GM03348 (cell line): ENCODE measurements around the gene CYTH1.

Source experiments
- DNase-seq: peaks from one replicate; pipeline ENCODE4 v3.0.0; 2012; ENCODE audit warnings: low spot score

Gene CYTH1

GRCh38 chr17:78805301-78805700 is 23.2 kb upstream of the CYTH1 start:
- no peak for DNase-seq

GRCh38 chr17:78804777-78805176 is 22.7 kb upstream of the CYTH1 start:
- DNase-seq = no peak

GRCh38 chr17:78803186-78803845 is 21.2 kb upstream of the CYTH1 start:
- DNase-seq = no peak

GRCh38 chr17:78802459-78802858 is 20.4 kb upstream of the CYTH1 start:
- no peak for DNase-seq

- DNase-seq = no peak
Measured at GRCh38 chr17:78802008-78802407, 19.9 kb upstream of the CYTH1 start.

- DNase-seq = no peak
Measured at GRCh38 chr17:78800132-78800931, 18.3 kb upstream of the CYTH1 start.

GRCh38 chr17:78798695-78799559 is 16.9 kb upstream of the CYTH1 start:
- no peak for DNase-seq

GRCh38 chr17:78797691-78798585 is 15.9 kb upstream of the CYTH1 start:
- no peak for DNase-seq

- no peak for DNase-seq
Measured at GRCh38 chr17:78797213-78797612, 15.1 kb upstream of the CYTH1 start.

- no peak for DNase-seq
Measured at GRCh38 chr17:78796517-78796900, 14.4 kb upstream of the CYTH1 start.

- DNase-seq = no peak
Measured at GRCh38 chr17:78795861-78796516, 13.9 kb upstream of the CYTH1 start.

GRCh38 chr17:78794864-78795640 is 13.0 kb upstream of the CYTH1 start:
- DNase-seq = no peak

- DNase-seq = no peak
Measured at GRCh38 chr17:78794399-78794798, 12.3 kb upstream of the CYTH1 start.

- no peak for DNase-seq
Measured at GRCh38 chr17:78793968-78794367, 11.9 kb upstream of the CYTH1 start.

- no peak for DNase-seq
Measured at GRCh38 chr17:78793415-78793814, 11.3 kb upstream of the CYTH1 start.

GRCh38 chr17:78791840-78792709 is 10.0 kb upstream of the CYTH1 start:
- DNase-seq = no peak

- no peak for DNase-seq
Measured at GRCh38 chr17:78790552-78790951, 8.5 kb upstream of the CYTH1 start.

GRCh38 chr17:78789663-78790181 is 7.6 kb upstream of the CYTH1 start:
- DNase-seq = peak; percentile 69

GRCh38 chr17:78789149-78789662 is 7.1 kb upstream of the CYTH1 start:
- DNase-seq = no peak
